Dermis microvascular lymphatic vessel endothelial cell (primary cell): ENCODE results near the gene CYLD. TPM values are rescaled to one million over a fixed set of nuclear protein-coding genes. Genes with fewer than 3 reads are reported as not detected.

Experiments
- DNase-seq, 2 donors: peaks; one replicate each; pipeline versions ENCODE4 v3.0.0 to v3.0.0-alpha.2; 2010; ENCODE audit warnings: low read depth in 2 of 2
- total RNA-seq: library from RNA; depleted of rRNA; stranded (reverse); fragments of >200 nt; gene quantifications from 2 replicates; pipeline ENCODE4 v1.2.1, GENCODE V29; 2014

CYLD gene
- total RNA-seq, 1 donor from 2014 or later = 21.8 TPM

- DNase-seq = no peak
Observed at GRCh38 chr16:50778284-50779163, 36.6 kb downstream of the CYLD start.

DNA sequence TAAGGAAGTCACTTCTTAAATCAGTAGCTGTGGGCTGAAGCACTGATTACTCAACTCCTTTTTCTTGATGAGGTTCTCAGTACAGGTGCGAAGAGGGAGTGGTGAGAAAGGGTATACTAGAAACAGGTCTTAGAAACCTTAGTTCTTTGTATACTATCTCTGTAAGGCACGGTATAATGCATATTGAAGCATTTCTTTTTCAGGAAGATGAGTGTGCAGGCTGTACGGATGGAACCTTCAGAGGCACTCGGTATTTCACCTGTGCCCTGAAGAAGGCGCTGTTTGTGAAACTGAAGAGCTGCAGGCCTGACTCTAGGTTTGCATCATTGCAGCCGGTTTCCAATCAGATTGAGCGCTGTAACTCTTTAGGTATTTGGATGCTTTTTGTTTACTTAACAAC is 39.2 kb downstream of the CYLD start:
- no peak for DNase-seq

GRCh38 chr16:50781518-50781917 is 39.6 kb downstream of the CYLD start:
- no peak for DNase-seq

DNA sequence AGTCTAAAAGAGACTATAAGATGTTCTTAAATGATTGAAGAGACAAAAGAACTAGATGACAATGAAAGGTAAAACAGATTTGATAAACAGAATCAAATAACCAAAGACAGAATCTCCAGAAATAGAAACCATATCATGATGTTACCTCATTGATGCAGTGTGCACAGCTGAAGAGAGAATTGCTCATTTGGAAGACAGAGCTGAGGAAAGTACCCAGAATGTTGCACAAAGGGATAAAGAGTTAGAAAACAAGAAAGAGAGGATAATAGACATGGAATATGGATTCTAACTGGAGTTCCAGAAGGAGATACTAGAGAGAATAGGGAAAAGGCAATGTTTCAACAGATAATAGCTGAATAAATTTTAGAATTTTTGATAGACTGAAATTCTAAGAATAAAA is 47.9 kb downstream of the CYLD start:
- no peak for DNase-seq

DNA sequence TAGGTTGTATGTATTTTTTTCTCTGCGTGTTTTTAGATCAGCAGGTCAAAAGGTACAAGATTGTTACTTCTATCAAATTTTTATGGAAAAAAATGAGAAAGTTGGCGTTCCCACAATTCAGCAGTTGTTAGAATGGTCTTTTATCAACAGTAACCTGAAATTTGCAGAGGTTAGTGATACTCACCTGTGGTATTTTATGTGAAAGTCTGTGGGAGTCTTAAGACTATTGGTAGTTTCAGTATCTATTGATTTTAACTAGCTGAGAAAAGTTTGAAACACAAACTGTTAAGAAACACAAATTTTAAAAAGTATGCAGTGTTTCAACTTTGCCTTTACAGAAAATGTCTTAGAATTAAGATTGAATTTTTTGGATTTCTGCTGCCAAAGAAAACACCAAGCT is 49.6 kb downstream of the CYLD start:
- no peak for DNase-seq

DNA sequence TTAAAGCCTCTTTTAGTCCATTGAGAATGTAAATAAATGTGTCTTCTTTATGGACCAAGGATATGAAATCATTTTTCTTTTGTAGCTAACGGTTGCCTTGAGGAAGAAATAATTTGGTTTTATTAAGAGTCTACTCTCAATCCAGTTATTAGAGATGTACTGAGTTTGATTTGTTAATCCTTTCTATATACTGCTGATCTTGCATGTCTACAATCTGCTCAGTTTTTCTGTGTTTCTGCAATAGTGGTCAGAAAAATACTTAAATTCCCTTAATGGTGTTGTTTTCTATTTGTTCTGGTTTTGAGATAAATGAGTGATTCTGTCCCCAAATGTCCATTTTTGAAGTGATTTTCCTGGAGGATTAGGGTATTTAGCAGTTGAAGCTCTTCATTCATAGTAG is 54.9 kb downstream of the CYLD start:
- DNase-seq = no peak

DNA sequence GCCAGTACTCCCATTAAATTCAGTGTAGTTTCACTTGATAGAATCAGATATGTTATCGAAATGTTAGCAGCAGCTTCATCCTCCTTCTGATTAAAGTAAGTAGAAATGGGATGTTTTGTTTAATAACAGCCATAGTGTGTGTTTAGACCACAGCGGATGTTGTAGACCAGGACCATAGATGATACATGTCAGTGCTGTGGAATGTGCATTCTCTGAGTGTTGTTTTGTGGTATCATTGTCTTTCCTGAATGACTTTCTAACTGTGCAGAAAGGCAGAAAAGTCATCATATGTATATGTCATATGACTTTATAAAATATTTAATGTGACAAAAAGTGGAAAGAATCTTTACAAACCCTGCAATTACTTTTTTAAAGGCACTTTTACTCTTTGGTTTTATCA is 55.6 kb downstream of the CYLD start:
- peak in 1 of 2 donors; percentile 5 for DNase-seq

DNA sequence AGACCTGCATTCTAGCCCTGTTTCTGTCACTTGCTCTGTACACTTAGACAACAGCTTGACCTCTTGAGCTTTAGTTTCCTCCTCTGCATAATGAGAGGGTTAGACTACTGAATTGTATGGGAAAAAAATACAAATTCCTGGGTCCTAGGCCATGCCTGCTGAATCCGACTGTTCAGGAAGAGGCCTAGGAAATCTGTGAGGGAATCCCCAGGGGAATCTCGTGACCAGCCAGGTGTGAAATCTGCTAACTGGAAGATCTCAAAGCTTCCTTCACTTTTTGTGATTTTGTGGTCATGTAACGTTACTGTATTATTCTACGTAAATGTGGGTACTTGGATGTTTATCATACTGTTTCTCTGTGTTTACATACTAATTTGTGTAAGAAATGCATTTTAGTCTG is 58.2 kb downstream of the CYLD start:
- DNase-seq = no peak

GRCh38 chr16:50801036-50801435 is 59.1 kb downstream of the CYLD start:
- no peak for DNase-seq

- no peak for DNase-seq
Observed at GRCh38 chr16:50802000-50802399, 60.1 kb downstream of the CYLD start.

GRCh38 chr16:50802961-50803360 is 61.1 kb downstream of the CYLD start:
- DNase-seq = no peak

GRCh38 chr16:50804290-50804907 is 62.5 kb downstream of the CYLD start:
- DNase-seq = no peak

DNA sequence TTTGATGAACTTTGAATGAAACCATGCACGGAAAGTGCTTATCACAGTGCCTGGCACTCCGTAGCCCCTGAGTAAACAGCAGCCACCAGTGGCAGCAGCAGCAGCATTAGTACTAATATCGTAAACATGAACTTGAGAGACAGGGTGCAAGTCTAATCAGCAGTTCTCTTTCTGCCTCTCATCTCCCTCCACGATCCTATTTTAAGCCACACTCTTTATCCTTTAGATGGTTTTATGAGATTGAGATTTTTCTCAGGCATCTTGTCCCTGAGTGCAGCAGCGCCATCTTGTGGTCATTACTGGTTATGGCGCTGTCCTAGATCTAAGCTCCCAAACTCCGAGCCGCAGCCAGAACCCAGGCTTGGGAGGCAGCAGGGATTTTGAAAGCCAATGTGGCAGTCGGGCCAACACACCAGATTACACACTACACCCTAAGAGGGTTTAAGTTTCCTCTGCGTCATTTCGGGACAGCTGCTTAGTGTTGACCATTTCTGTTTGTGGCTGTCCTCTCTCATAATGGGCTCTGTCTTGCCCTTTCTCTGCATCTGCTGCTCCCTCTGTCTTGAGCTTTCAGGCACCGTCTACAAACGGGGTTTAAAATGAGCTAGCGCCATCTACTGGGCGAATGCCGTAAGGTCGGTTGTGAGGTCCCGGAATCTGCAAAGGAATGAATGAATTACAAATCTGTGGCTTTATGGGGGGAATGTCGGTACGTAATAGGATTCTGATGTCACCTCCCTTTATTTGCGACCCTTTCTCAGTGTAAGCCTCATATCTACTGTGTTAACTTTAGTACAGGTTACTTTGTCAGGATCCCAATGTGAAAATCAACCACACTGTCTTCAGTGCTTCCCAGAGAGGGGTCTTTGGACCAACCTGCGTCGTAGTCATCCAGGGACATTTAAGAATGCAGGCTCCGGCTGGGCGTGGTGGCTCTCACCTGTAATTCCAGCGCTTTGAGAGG is 64.5 kb downstream of the CYLD start:
- peak; percentile 86 to 87 for DNase-seq

DNA sequence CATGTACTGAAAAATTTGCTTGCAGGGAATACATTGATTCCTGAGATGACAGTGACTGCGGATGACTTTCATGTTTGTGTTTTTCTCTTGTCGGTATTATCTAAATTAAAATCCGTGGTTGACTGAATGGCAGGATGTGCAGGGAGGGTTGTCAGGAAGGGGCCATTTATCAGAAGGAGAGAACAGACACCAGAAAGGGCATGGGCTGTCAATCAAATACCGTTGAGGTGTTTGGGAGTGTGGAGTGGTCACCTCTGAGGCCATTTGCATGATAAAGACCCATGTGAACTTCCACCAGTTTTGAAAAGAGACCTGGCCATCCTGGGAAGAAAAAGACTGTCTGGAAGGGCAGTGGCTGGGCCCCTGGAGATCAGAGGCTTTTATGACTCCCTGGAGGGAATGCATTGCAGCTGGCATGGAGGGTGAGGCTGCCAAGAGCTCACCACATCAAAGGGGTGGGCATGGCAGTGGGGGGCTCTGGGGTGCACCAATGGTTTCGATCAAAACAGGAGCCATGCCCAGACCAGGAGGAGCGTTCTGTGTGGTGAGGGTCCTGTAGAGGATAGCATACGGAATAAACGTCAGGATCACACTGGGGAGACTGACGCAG is 67.1 kb downstream of the CYLD start:
- no peak for DNase-seq

GRCh38 chr16:50809561-50809960 is 67.7 kb downstream of the CYLD start:
- DNase-seq = no peak

DNA sequence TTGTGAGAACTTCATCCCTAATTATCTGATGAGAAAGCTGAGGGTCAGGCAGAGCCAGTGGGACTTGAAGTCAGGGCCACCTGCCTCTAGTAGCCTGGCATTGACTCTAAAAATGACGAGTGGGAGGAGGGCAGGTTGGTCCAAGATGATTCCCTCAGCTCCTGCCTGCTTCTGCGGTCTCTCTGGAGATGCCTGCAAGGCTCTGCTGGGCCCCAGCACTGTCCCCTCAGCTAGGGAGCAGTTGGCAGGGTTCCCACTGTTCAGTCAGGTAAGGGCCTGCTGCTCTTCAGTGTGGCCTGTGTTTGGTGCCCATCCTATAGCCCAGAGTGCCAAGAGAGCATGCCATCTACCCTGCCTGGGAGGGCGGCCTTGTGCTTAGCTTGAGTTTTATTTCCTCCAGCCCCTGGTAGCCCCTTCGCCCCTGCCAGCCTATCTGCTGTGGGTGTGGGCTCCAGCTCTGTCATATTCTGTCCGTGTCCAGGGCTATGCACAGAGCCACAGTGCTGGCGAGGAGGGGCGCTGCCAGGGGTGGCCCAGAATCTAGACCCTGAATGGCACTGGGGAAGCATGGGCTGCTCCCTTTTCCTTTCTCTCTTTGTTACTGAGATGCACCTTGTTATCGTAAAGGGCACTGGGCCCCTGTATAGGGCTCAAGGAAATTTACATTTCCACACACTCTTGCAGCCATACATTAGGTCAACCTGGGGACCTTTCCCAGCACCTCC is 68.5 kb downstream of the CYLD start:
- DNase-seq = no peak

GRCh38 chr16:50812046-50812445 is 70.2 kb downstream of the CYLD start:
- DNase-seq = no peak

DNA sequence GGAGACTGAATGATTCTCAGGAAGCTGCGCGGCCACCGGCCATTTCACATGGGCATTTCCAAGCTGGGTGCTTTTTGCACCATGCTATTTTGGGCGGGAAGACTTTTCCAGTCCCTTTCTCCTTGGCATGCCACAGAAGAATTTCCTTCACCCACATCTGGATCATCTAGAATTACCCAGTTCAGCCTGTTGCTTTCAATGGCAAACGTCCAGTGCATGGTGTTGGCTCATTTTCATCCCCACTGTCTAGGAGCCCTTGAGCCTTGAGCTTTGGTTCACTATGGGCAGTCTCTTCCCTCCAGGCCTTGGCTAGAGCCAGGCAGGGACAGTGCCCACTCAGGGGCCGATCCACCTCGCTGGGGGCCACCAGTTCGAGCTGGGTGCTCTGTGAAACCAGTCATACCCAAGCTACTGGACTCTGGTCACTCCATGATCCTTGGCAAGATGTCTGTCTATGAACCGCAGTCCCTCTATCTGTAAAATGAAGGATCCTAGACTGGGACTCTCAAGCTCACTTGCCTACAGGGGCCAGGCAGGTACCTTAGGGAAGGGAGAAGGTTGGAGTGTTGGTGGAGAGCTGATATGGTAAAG is 71.1 kb downstream of the CYLD start:
- DNase-seq = no peak

- DNase-seq = no peak
Observed at GRCh38 chr16:50814052-50814451, 72.2 kb downstream of the CYLD start.

- DNase-seq = no peak
Observed at GRCh38 chr16:50814541-50814940, 72.7 kb downstream of the CYLD start.
